GM21786 (cell line): Measurements from ENCODE around the gene TAF12.
A peak's percentile ranks its signal among the peaks of the same experiment; 100 is the strongest.
"Not testable (repeated sequence)": the region's sequence is repeated elsewhere in the genome, so short reads cannot be mapped to it uniquely, and the experiment has no call there.

ENCODE experiments used
- ATAC-seq: cut with Tn5 transposase; IDR thresholded peaks from one replicate; pipeline ENCODE4 v1.9.1; 2021; ENCODE audit not compliant: unreplicated experiment

Gene TAF12

GRCh38 chr1:28642847-28643635 is at the start of gene TAF12:
Gene TAF12, minus strand, starts transcription at chr1:28643067. Its CDS starts 20,986 bp downstream, at chr1:28622081.
- ATAC-seq, result peak; percentile 75

- ATAC-seq, result not testable (repeated sequence)
These were observed 48.8 kb upstream of the TAF12 start for GRCh38 chr1:28691627-28692026.

- no peak for ATAC-seq
These were observed 42.1 kb upstream of the TAF12 start for GRCh38 chr1:28684937-28685336.

- no peak for ATAC-seq
These were observed 40.0 kb upstream of the TAF12 start for GRCh38 chr1:28682840-28683239.

GRCh38 chr1:28680151-28680550 is 37.3 kb upstream of the TAF12 start:
- ATAC-seq, result no peak

GRCh38 chr1:28675924-28676257 is 33.0 kb upstream of the TAF12 start:
- ATAC-seq, result no peak

- not testable (repeated sequence) for ATAC-seq
These were observed 30.1 kb upstream of the TAF12 start for GRCh38 chr1:28672971-28673370.

GRCh38 chr1:28671254-28671780 is 28.4 kb upstream of the TAF12 start:
- ATAC-seq, result no peak

- peak; percentile 40 for ATAC-seq
These were observed 26.3 kb upstream of the TAF12 start for GRCh38 chr1:28668956-28669723.

- peak; percentile 64 for ATAC-seq
These were observed 25.5 kb upstream of the TAF12 start, which contains the start of gene GMEB1 for GRCh38 chr1:28668191-28668955. Gene GMEB1, plus strand, starts transcription at chr1:28668784. Its CDS starts 14,829 bp downstream, at chr1:28683613.

- ATAC-seq, result no peak
These were observed 23.9 kb upstream of the TAF12 start for GRCh38 chr1:28666806-28667205.

GRCh38 chr1:28663871-28664470 is 21.1 kb upstream of the TAF12 start:
- no peak for ATAC-seq

- ATAC-seq, result no peak
These were observed 13.5 kb upstream of the TAF12 start for GRCh38 chr1:28656335-28656734.

- ATAC-seq, result not testable (repeated sequence)
These were observed 12.8 kb upstream of the TAF12 start for GRCh38 chr1:28655448-28656311.

GRCh38 chr1:28653870-28654269 is 11.0 kb upstream of the TAF12 start:
- ATAC-seq, result not testable (repeated sequence)

GRCh38 chr1:28653063-28653462 is 10.2 kb upstream of the TAF12 start:
- not testable (repeated sequence) for ATAC-seq

GRCh38 chr1:28648474-28649198 is 5.8 kb upstream of the TAF12 start, which contains the start of gene RNU11:
Gene RNU11, plus strand, starts transcription at chr1:28648600.
- peak; percentile 77 for ATAC-seq

GRCh38 chr1:28648008-28648473 is 5.2 kb upstream of the TAF12 start:
- ATAC-seq, result peak; percentile 59

GRCh38 chr1:28646040-28646439 is 3.2 kb upstream of the TAF12 start:
- ATAC-seq, result no peak
